Right forelimb (tissue), 1 donor: ENCODE measurements around the gene ADCY7.

Experiments used
- DNase-seq: peaks from one replicate; pipeline ENCODE4 v3.0.0-alpha.2; 2018

Gene ADCY7

GRCh38 chr16:50300942-50301625 is 34.7 kb downstream of the ADCY7 start:
- DNase-seq, result peak; percentile 20

- DNase-seq, result peak; percentile 32
These were observed 35.5 kb downstream of the ADCY7 start for GRCh38 chr16:50301626-50302471.

GRCh38 chr16:50302472-50303005 is 36.2 kb downstream of the ADCY7 start:
- DNase-seq, result peak; percentile 29

- peak; percentile 34 for DNase-seq
These were observed 36.8 kb downstream of the ADCY7 start for GRCh38 chr16:50303041-50303604.

- DNase-seq, result peak; percentile 18
These were observed 37.5 kb downstream of the ADCY7 start for GRCh38 chr16:50303605-50304466.

GRCh38 chr16:50304467-50305440 is 38.4 kb downstream of the ADCY7 start:
- DNase-seq, result peak; percentile 32

GRCh38 chr16:50305441-50306061 is 39.2 kb downstream of the ADCY7 start:
- DNase-seq, result peak; percentile 38

- peak; percentile 4 for DNase-seq
These were observed 39.9 kb downstream of the ADCY7 start for GRCh38 chr16:50306287-50306686.

- DNase-seq, result peak; percentile 35
These were observed 42.0 kb downstream of the ADCY7 start for GRCh38 chr16:50308237-50308965.

GRCh38 chr16:50309156-50309526 is 42.8 kb downstream of the ADCY7 start:
- DNase-seq, result no peak

GRCh38 chr16:50309527-50310307 is 43.4 kb downstream of the ADCY7 start:
- DNase-seq, result peak; percentile 45

GRCh38 chr16:50310308-50311133 is 44.2 kb downstream of the ADCY7 start:
- DNase-seq, result peak; percentile 35

GRCh38 chr16:50311134-50311528 is 44.8 kb downstream of the ADCY7 start:
- DNase-seq, result peak; percentile 41

GRCh38 chr16:50311891-50312501 is 45.6 kb downstream of the ADCY7 start:
- peak; percentile 43 for DNase-seq

GRCh38 chr16:50313596-50314478 is 47.5 kb downstream of the ADCY7 start:
- no peak for DNase-seq

GRCh38 chr16:50314665-50315064 is 48.3 kb downstream of the ADCY7 start:
- no peak for DNase-seq
